Erythroblast (primary cell): ENCODE data around the gene DGKA.

Source experiments
- GATA1 ChIP-seq: IDR thresholded peaks from 2 replicates; pipeline ENCODE4 v1.6.1; 2011; ENCODE audit warnings: low read depth, mild to moderate bottlenecking, control low read depth, low read length, moderate library complexity
- POLR2A ChIP-seq: IDR thresholded peaks from 2 replicates; pipeline ENCODE4 v1.6.1; 2011; ENCODE audit warnings: mild to moderate bottlenecking, low read length

- TF ChIP-seq POLR2A (no peak), GATA1 (no peak)
Observed at GRCh38 chr12:55979069-55979468, 48.1 kb downstream of the DGKA start.
